HCT116 (cell line): Measurements from ENCODE around the gene ADGRL3. TPM values are rescaled to one million over a fixed set of nuclear protein-coding genes. Genes with fewer than 3 reads are reported as not detected.

Experiments
- ATAC-seq: fragments of 200-7000 bp; cut with Tn5 transposase; 2 replicates; pipeline ENCODE4 v1.9.1; 2020; ENCODE audit warnings: mild to moderate bottlenecking, moderate library complexity
- BruUV-seq: library from RNA; stranded (reverse); fragments of 400-500 nt; replicated peaks from 2 replicates; lab custom pipeline; 2021; lab: Mats Ljungman, UMichigan
- CTCF ChIA-PET: fragments of 300-600 bp; sonication (Branson Sonifier 250); formaldehyde crosslinking; loops from one replicate; lab custom pipeline; 2021; ENCODE audit warnings: antibody characterized with exemption; lab: Charles Lee
- POLR2A ChIA-PET: fragments of 300-600, 350-600 bp; sonication (Branson Sonifier 250); formaldehyde crosslinking; loops from one replicate; lab custom pipeline; 2021; ENCODE audit warnings: antibody characterized with exemption; lab: Charles Lee
- RAD21 ChIA-PET, 2 experiments: fragments of 300-600 bp; sonication (Branson Sonifier 250); formaldehyde crosslinking; loops; one replicate each; lab custom pipeline; 2023; ENCODE audit warnings: low total read pairs in 2 of 2; ENCODE audit not compliant: uncharacterized antibody in 2 of 2, unreplicated experiment in 2 of 2, low non-redundant PET in 1 of 2; lab: Charles Lee
- DNase-seq: peaks from one replicate; pipeline ENCODE4 v3.0.0-alpha.2; 2010; ENCODE audit warnings: low read depth, low spot score
- H2AFZ ChIP-seq: fragments of 200-600 bp; shearing (Covaris generic), sonication (generic); 2 replicates; pipeline ENCODE4 v1.6.1; 2017; ENCODE audit warnings: low read depth, mixed run types, mixed read lengths, antibody characterized with exemption, low read length; ENCODE audit not compliant: poor library complexity, severe bottlenecking
- H3K27ac ChIP-seq: 2 replicates; pipeline ENCODE4 v1.5.1; 2012; ENCODE audit warnings: low read depth, low read length
- H3K27me3 ChIP-seq: fragments of 200-600 bp; sonication (generic); 2 replicates; pipeline ENCODE4 v1.6.1; 2016; ENCODE audit warnings: mixed run types, low read length, mixed read lengths; ENCODE audit not compliant: insufficient read depth
- H3K36me3 ChIP-seq, 2 experiments: fragments of 200-500 bp in 1 of 2; fragments of 200-600 bp in 1 of 2; sonication (Bioruptor generic) in 1 of 2; sonication (generic) in 1 of 2; 2 replicates each; pipeline versions ENCODE4 v1.5.1 to v1.6.1; 2014 to 2016; ENCODE audit warnings: low read length in 2 of 2, inconsistent platforms in 1 of 2, mixed read lengths in 1 of 2, mixed run types in 1 of 2; ENCODE audit not compliant: insufficient read depth in 2 of 2, control insufficient read depth in 1 of 2
- H3K4me1 ChIP-seq, 2 experiments: fragments of 200-600 bp in 1 of 2; sonication (generic) in 1 of 2; 2 replicates each; pipeline versions ENCODE4 v1.5.1 to v1.6.1; 2012 to 2017; ENCODE audit warnings: low read length in 2 of 2, inconsistent platforms in 1 of 2, mild to moderate bottlenecking in 1 of 2, mixed read lengths in 1 of 2, mixed run types in 1 of 2, moderate library complexity in 1 of 2; ENCODE audit not compliant: insufficient read depth in 2 of 2, control insufficient read depth in 1 of 2
- H3K4me2 ChIP-seq: fragments of 200-600 bp; sonication (generic); 2 replicates; pipeline ENCODE4 v1.6.1; 2017; ENCODE audit warnings: mixed run types, low read length, mixed read lengths
- H3K4me3 ChIP-seq, 2 experiments: fragments of 200-600 bp in 1 of 2; sonication (generic) in 1 of 2; replicated peaks in 1 of 2; 2 replicates each; pipeline ENCODE4 v1.5.1; 2011 to 2016; ENCODE audit warnings: low read length in 2 of 2, control low read depth in 1 of 2, low read depth in 1 of 2, mild to moderate bottlenecking in 1 of 2, mixed read lengths in 1 of 2, mixed run types in 1 of 2
- H3K79me2 ChIP-seq: fragments of 200-600 bp; sonication (generic); 2 replicates; pipeline ENCODE4 v1.6.1; 2017; ENCODE audit warnings: mild to moderate bottlenecking, mixed run types, low read length, moderate library complexity, mixed read lengths; ENCODE audit not compliant: insufficient read depth
- H3K9ac ChIP-seq: fragments of 200-600 bp; sonication (generic); 2 replicates; pipeline ENCODE4 v1.6.1; 2016; ENCODE audit warnings: low read length, mixed read lengths
- H3K9me2 ChIP-seq: fragments of 200-600 bp; sonication (generic), shearing (Covaris generic); 2 replicates; pipeline ENCODE4 v1.6.1; 2017; ENCODE audit warnings: mixed run types, mild to moderate bottlenecking, moderate library complexity; ENCODE audit not compliant: insufficient read depth
- H3K9me3 ChIP-seq, 2 experiments: fragments of 200-500 bp in 1 of 2; fragments of 200-600 bp in 1 of 2; sonication (Bioruptor generic) in 1 of 2; sonication (generic) in 1 of 2; 2 replicates each; pipeline ENCODE4 v1.6.1; 2014 to 2017; ENCODE audit warnings: low read length in 2 of 2, mixed read lengths in 2 of 2, inconsistent platforms in 1 of 2, low read depth in 1 of 2, mild to moderate bottlenecking in 1 of 2, mixed run types in 1 of 2, moderate library complexity in 1 of 2; ENCODE audit not compliant: control insufficient read depth in 1 of 2, insufficient read depth in 1 of 2
- H4K20me1 ChIP-seq: fragments of 200-600 bp; sonication (generic), shearing (Covaris generic); 2 replicates; pipeline ENCODE4 v1.6.1; 2017; ENCODE audit warnings: mixed run types, mild to moderate bottlenecking, moderate library complexity; ENCODE audit not compliant: insufficient read depth
- CBX3 ChIP-seq: IDR thresholded peaks from 2 replicates; pipeline ENCODE4 v1.6.1; 2012; ENCODE audit warnings: low read depth
- EGR1 ChIP-seq: IDR thresholded peaks from 2 replicates; pipeline ENCODE4 v1.6.1; 2012; ENCODE audit warnings: low read depth
- JUND ChIP-seq: IDR thresholded peaks from 2 replicates; pipeline ENCODE4 v1.6.1; 2012
- POLR2A ChIP-seq: IDR thresholded peaks from 2 replicates; pipeline ENCODE4 v1.7.0; 2011; ENCODE audit warnings: borderline replicate concordance; ENCODE audit not compliant: insufficient read depth, insufficient read length; ENCODE audit errors: extremely low read depth
- POLR2AphosphoS5 ChIP-seq: IDR thresholded peaks from 2 replicates; pipeline ENCODE4 v1.6.1; 2011; ENCODE audit warnings: mild to moderate bottlenecking, low read depth, low read length, moderate library complexity
- SRF ChIP-seq: IDR thresholded peaks from 2 replicates; pipeline ENCODE4 v1.6.1; 2012; ENCODE audit warnings: low read depth
- YY1 ChIP-seq: IDR thresholded peaks from 2 replicates; pipeline ENCODE4 v1.6.1; 2011; ENCODE audit warnings: low read length, low read depth, moderate library complexity, mild to moderate bottlenecking; ENCODE audit not compliant: insufficient replicate concordance; ENCODE audit errors: extremely low read depth
- intact Hi-C: fragments of 100-400 bp; cut with micrococcal nuclease; formaldehyde crosslinking; loops from 2 replicates; pipeline ENCODE4 v1.10.0; 2022
- total RNA-seq: library from RNA; stranded (reverse); gene quantifications from one replicate; pipeline ENCODE4 v1.2.1, GENCODE V29; 2021; ENCODE audit not compliant: unreplicated experiment
- TF ChIP-seq, protein P1 (sequence below): IDR thresholded peaks from 2 replicates; pipeline ENCODE4 v1.6.1; 2012
- TF ChIP-seq, protein P2 (sequence below): IDR thresholded peaks from 2 replicates; pipeline ENCODE4 v1.6.1; 2011; ENCODE audit warnings: mild to moderate bottlenecking, low read length, moderate library complexity; ENCODE audit not compliant: insufficient replicate concordance; ENCODE audit errors: extremely low read depth
- TF ChIP-seq, protein P3 (sequence below): IDR thresholded peaks from 2 replicates; pipeline ENCODE4 v1.6.1; 2012; ENCODE audit warnings: low read depth
- TF ChIP-seq, protein P4 (sequence below), 3 experiments: fragments of 200-600 bp in 1 of 3; sonication (generic) in 1 of 3; IDR thresholded peaks in 2 of 3; conservative IDR thresholded peaks in 1 of 3; 2 replicates each; pipeline ENCODE4 v1.5.1; 2012 to 2017; ENCODE audit warnings: low read depth in 2 of 3, low read length in 2 of 3, antibody characterized with exemption in 1 of 3, borderline replicate concordance in 1 of 3, control low read depth in 1 of 3, mild to moderate bottlenecking in 1 of 3, mixed read lengths in 1 of 3, mixed run types in 1 of 3, moderate library complexity in 1 of 3; ENCODE audit not compliant: insufficient read depth in 1 of 3

ADGRL3 gene
- total RNA-seq, 1 experiment from 2014 or later, result not detected

DNA sequence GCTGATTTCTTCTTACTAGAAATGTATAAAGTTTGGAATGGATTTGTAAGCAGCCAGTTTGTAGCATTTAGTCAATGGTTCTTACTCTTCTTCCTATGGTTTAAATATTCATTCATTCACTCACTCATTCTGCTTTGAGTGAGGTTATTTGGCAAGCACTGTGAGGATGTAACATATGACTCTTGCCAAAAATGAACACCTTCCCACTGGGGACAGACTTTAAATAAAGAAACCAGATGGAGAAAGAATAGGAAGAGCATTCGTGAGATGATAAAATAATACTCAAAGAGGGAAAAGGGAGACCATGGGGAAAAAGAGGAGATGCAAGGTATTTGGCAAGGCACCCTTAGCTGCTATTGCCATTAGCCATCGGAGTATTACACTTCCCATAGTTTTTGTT, 586.1 kb downstream of the ADGRL3 start:
- Histone ChIP-seq H3K9me3 (peaks cover 6 to 13% of the 10 kb centered on the region in 2 experiments; a peak in 2 of 4 replicates), H3K9ac (no peak overlapping the region), H3K4me3 (no peak overlapping the region), H3K36me3 (no peaks in the 10 kb centered on the region), H2AFZ (no peak overlapping the region), H3K9me2 (no peaks in the 10 kb centered on the region), H4K20me1 (no peaks in the 10 kb centered on the region), H3K27ac (no peak overlapping the region), H3K4me1 (no peaks in the 10 kb centered on the region), H3K27me3 (no peaks in the 10 kb centered on the region), H3K79me2 (no peaks in the 10 kb centered on the region), H3K4me2 (no peak overlapping the region)
- intact Hi-C loops, result no loop called here
- TF ChIP-seq EGR1, result no peak
- TF ChIP-seq, protein P1, sequence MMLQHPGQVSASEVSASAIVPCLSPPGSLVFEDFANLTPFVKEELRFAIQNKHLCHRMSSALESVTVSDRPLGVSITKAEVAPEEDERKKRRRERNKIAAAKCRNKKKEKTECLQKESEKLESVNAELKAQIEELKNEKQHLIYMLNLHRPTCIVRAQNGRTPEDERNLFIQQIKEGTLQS, result no peak
- no peak for TF ChIP-seq POLR2AphosphoS5
- TF ChIP-seq YY1, result no peak
- no peak for TF ChIP-seq POLR2A
- TF ChIP-seq, protein P2, sequence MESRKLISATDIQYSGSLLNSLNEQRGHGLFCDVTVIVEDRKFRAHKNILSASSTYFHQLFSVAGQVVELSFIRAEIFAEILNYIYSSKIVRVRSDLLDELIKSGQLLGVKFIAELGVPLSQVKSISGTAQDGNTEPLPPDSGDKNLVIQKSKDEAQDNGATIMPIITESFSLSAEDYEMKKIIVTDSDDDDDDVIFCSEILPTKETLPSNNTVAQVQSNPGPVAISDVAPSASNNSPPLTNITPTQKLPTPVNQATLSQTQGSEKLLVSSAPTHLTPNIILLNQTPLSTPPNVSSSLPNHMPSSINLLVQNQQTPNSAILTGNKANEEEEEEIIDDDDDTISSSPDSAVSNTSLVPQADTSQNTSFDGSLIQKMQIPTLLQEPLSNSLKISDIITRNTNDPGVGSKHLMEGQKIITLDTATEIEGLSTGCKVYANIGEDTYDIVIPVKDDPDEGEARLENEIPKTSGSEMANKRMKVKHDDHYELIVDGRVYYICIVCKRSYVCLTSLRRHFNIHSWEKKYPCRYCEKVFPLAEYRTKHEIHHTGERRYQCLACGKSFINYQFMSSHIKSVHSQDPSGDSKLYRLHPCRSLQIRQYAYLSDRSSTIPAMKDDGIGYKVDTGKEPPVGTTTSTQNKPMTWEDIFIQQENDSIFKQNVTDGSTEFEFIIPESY, result no peak
- ATAC-seq (no peak), DNase-seq (no peak)
- BruUV-seq, result no TSS peak
- POLR2A ChIA-PET, result no interaction called here
- RAD21 ChIA-PET, result no interaction called here
- CTCF ChIA-PET, result no interaction called here

DNA sequence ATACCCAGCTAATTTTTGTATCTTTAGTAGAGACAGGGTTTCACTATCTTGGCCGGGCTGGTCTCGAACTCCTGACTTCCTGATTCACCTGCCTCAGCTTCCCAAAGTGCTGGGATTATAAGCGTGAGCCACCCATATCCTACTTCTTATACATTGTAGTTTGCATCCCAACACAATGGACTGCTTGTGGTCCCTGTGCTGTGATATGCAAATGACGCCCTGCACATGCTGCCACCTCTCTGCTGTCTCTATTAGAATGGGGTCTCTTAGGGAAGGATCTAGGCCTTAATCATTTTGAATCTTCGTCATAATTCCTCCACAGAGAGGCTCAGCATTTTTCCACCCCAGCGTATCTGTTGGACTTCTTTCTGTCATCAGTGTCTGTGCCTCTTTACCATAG, 595.9 kb downstream of the ADGRL3 start:
- Histone ChIP-seq H3K27ac (no peak overlapping the region), H3K4me2 (no peak overlapping the region), H3K36me3 (no peaks in the 10 kb centered on the region), H3K9me3 (peaks cover 0 to 11% of the 10 kb centered on the region in 2 experiments; a peak in 3 of 4 replicates), H3K4me1 (no peaks in the 10 kb centered on the region), H3K9ac (no peak overlapping the region), H3K4me3 (no peak overlapping the region), H3K79me2 (no peaks in the 10 kb centered on the region), H3K9me2 (no peaks in the 10 kb centered on the region), H3K27me3 (no peaks in the 10 kb centered on the region), H2AFZ (no peak overlapping the region), H4K20me1 (no peaks in the 10 kb centered on the region)
- no TSS peak for BruUV-seq
- CTCF ChIA-PET, result no interaction called here
- RAD21 ChIA-PET, result no interaction called here
- intact Hi-C loops, result no loop called here
- DNase-seq (no peak), ATAC-seq (no peak)
- POLR2A ChIA-PET, result no interaction called here
- TF ChIP-seq, protein P3, sequence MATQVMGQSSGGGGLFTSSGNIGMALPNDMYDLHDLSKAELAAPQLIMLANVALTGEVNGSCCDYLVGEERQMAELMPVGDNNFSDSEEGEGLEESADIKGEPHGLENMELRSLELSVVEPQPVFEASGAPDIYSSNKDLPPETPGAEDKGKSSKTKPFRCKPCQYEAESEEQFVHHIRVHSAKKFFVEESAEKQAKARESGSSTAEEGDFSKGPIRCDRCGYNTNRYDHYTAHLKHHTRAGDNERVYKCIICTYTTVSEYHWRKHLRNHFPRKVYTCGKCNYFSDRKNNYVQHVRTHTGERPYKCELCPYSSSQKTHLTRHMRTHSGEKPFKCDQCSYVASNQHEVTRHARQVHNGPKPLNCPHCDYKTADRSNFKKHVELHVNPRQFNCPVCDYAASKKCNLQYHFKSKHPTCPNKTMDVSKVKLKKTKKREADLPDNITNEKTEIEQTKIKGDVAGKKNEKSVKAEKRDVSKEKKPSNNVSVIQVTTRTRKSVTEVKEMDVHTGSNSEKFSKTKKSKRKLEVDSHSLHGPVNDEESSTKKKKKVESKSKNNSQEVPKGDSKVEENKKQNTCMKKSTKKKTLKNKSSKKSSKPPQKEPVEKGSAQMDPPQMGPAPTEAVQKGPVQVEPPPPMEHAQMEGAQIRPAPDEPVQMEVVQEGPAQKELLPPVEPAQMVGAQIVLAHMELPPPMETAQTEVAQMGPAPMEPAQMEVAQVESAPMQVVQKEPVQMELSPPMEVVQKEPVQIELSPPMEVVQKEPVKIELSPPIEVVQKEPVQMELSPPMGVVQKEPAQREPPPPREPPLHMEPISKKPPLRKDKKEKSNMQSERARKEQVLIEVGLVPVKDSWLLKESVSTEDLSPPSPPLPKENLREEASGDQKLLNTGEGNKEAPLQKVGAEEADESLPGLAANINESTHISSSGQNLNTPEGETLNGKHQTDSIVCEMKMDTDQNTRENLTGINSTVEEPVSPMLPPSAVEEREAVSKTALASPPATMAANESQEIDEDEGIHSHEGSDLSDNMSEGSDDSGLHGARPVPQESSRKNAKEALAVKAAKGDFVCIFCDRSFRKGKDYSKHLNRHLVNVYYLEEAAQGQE, result no peak
- TF ChIP-seq YY1 (no peak), JUND (no peak), EGR1 (no peak), CBX3 (no peak), SRF (no peak), POLR2AphosphoS5 (no peak)
- TF ChIP-seq, protein P1, result no peak
- TF ChIP-seq, protein P4, sequence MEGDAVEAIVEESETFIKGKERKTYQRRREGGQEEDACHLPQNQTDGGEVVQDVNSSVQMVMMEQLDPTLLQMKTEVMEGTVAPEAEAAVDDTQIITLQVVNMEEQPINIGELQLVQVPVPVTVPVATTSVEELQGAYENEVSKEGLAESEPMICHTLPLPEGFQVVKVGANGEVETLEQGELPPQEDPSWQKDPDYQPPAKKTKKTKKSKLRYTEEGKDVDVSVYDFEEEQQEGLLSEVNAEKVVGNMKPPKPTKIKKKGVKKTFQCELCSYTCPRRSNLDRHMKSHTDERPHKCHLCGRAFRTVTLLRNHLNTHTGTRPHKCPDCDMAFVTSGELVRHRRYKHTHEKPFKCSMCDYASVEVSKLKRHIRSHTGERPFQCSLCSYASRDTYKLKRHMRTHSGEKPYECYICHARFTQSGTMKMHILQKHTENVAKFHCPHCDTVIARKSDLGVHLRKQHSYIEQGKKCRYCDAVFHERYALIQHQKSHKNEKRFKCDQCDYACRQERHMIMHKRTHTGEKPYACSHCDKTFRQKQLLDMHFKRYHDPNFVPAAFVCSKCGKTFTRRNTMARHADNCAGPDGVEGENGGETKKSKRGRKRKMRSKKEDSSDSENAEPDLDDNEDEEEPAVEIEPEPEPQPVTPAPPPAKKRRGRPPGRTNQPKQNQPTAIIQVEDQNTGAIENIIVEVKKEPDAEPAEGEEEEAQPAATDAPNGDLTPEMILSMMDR (IDR thresholded peaks at IDR 0.05 in 2 of 3, conservative IDR thresholded peaks at IDR 0.05 in 1 of 3; ENCODE audit: borderline replicate concordance in 1 of 3, insufficient read depth in 1 of 3, low read depth in 2 of 3, low read length in 2 of 3), result no peak
